Colonic mucosa (tissue), 4 donors: Measurements from ENCODE around the gene HAUS7. TPM values are rescaled to one million over a fixed set of nuclear protein-coding genes. Genes with fewer than 3 reads are reported as not detected.

Experiments used
- DNase-seq: peaks from one replicate; pipeline ENCODE4 v3.0.0-alpha.2; 2020
- H3K27ac ChIP-seq: fragments of 200-600 bp; one replicate; pipeline ENCODE4 v1.8.0; 2021
- H3K27me3 ChIP-seq: fragments of 200-600 bp; one replicate; pipeline ENCODE4 v1.8.0; 2021
- H3K36me3 ChIP-seq: fragments of 200-600 bp; one replicate; pipeline ENCODE4 v1.8.0; 2021
- H3K4me1 ChIP-seq: fragments of 200-600 bp; one replicate; pipeline ENCODE4 v1.8.0; 2021; ENCODE audit warnings: mild to moderate bottlenecking
- H3K4me3 ChIP-seq: fragments of 200-600 bp; one replicate; pipeline ENCODE4 v1.8.0; 2021
- H3K9ac ChIP-seq, 2 donors: one replicate each; pipeline ENCODE4 v1.7.0; 2013; ENCODE audit warnings: control low read depth in 2 of 2, low read depth in 2 of 2, low read length in 2 of 2
- H3K9me3 ChIP-seq: fragments of 200-600 bp; one replicate; pipeline ENCODE4 v1.8.0; 2021
- intact Hi-C: fragments of 100-400 bp; cut with DNase I; formaldehyde crosslinking; loops from one replicate; pipeline ENCODE4 v1.14.1; 2022
- total RNA-seq, 2 donors: library from RNA; stranded (reverse); fragmentation: NEBNext Ultra II Directional in 1 of 2; extraction: Animal tissue kit (Norgen Biotek cat#: 25700) in 1 of 2; gene quantifications; one replicate each; pipeline ENCODE4 v1.2.1, GENCODE V29; 2021
- TF ChIP-seq, protein P1 (sequence below): fragments of 200-600 bp; IDR thresholded peaks from one replicate; pipeline ENCODE4 v1.8.0; 2022; ENCODE audit warnings: antibody characterized with exemption, mild to moderate bottlenecking
- donor health status: healthy.
- donor health status: DM: no; HTN: no; CAD: no.
- donor health status: DM: no; HTN: no; CAD: no.

The HAUS7 gene
- total RNA-seq, 2 donors from 2014 or later: 18.9 to 47.8 TPM

DNA sequence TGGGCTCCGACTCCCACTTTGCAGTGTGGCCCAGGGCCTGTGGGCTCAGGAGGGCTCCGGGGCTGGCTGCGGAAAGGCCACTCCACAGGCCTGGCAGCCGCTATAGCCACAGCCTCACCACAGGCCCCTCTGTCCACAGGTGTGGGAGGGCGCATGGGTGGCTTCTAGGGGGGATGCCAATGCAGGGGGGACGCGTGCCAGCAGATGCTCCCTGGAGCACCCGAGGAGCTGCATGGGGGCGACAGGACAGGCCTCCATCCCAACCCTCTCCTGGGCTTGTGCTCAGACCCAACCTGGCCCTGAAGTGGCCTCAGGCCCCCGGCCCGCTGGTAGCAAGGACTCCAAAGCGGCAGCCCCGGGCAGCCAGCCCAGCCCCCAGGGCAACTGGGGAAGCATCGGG, 32.4 kb upstream of the HAUS7 start:
- Histone ChIP-seq H3K36me3 (no peaks in the 10 kb centered on the region), H3K9me3 (no peaks in the 10 kb centered on the region), H3K9ac (no peak overlapping the region), H3K4me3 (no peak overlapping the region), H3K4me1 (no peaks in the 10 kb centered on the region), H3K27ac (no peak overlapping the region), H3K27me3 (no peaks in the 10 kb centered on the region)
- DNase-seq: no peak
- TF ChIP-seq, protein P1, sequence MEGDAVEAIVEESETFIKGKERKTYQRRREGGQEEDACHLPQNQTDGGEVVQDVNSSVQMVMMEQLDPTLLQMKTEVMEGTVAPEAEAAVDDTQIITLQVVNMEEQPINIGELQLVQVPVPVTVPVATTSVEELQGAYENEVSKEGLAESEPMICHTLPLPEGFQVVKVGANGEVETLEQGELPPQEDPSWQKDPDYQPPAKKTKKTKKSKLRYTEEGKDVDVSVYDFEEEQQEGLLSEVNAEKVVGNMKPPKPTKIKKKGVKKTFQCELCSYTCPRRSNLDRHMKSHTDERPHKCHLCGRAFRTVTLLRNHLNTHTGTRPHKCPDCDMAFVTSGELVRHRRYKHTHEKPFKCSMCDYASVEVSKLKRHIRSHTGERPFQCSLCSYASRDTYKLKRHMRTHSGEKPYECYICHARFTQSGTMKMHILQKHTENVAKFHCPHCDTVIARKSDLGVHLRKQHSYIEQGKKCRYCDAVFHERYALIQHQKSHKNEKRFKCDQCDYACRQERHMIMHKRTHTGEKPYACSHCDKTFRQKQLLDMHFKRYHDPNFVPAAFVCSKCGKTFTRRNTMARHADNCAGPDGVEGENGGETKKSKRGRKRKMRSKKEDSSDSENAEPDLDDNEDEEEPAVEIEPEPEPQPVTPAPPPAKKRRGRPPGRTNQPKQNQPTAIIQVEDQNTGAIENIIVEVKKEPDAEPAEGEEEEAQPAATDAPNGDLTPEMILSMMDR: no peak
- intact Hi-C loops: no loop called here

DNA sequence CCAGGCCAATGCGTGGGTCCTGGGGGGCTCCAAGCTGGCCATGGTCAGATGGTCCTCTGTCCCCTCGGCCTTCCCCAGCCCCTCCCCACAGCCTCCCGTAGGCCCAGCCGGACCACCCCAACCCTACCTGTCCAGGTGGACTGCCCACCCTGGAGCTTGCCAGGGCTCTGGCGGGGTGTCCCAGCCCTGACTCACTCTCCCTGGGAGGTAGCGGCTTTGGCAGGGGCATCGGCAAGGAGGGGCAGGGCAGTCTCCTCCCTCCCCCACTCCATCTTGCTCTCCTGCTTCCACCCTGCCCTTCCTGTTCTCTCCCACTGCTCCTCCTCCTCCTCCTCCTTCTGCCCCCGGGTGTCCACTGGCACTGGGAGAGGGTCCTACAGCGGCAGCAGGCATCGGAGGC, 31.8 kb upstream of the HAUS7 start:
- intact Hi-C loops: no loop called here
- DNase-seq: no peak
- Histone ChIP-seq H3K27me3 (no peaks in the 10 kb centered on the region), H3K9me3 (no peaks in the 10 kb centered on the region), H3K27ac (no peak overlapping the region), H3K4me1 (no peaks in the 10 kb centered on the region), H3K36me3 (no peaks in the 10 kb centered on the region), H3K9ac (no peak overlapping the region), H3K4me3 (no peak overlapping the region)
- TF ChIP-seq, protein P1: no peak

DNA sequence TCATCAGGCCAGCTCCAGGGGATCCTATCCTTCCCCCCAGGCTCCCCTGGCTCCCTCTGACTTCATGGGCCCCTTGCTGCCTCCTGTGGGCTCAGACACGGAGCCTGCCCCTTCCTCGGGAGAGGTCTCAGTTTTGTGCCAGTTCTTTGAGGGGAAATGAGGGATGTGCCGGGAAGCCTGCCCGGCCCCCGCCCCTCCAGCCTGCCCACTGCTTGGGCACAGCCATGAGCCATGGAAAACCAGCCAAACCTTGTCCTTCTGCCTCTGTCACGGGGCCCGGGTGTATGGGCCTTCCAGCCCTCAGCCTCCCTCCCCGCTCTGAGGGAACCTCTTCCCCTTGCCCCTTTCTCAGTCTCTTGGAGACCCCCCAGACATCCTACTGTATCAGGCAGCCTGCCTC, 31.2 kb upstream of the HAUS7 start:
- intact Hi-C loops: no loop called here
- H3K4me1 ChIP-seq: no peaks in the 10 kb centered on the region
- no peaks in the 10 kb centered on the region for H3K36me3 ChIP-seq
- no peak overlapping the region for H3K9ac ChIP-seq
- no peak overlapping the region for H3K4me3 ChIP-seq
- no peaks in the 10 kb centered on the region for H3K9me3 ChIP-seq
- no peak overlapping the region for H3K27ac ChIP-seq
- no peak for DNase-seq
- TF ChIP-seq, protein P1: no peak
- H3K27me3 ChIP-seq: no peaks in the 10 kb centered on the region

DNA sequence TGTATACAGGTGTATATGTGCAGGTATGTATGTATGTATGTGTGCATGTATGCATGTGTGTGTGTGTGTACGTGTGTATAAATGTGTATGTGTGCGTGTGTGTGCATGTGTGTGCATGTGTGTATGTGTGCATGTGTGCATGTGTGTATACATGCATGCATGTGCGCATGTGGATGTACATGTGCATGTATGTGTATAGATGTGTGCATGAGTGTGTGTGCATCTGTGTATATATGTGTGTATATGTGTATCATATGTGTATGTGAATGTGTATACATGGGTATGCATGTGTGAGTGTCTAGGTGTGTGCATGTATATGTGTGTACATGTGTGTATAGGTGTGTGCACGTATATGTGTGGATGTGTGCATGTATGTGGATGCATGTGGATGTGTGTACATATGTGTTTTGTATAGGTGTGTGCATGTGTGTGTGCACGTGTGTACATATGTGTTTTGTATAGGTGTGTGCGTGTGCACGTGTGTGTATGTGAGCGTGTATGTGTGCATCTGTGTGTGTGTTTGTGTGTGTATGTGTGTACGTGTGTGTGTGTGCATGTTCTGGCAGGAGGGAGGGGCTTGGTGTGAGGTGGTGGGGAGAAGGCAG, 30.4 kb upstream of the HAUS7 start:
- H3K27me3 ChIP-seq: no peaks in the 10 kb centered on the region
- no peaks in the 10 kb centered on the region for H3K4me1 ChIP-seq
- H3K36me3 ChIP-seq: no peaks in the 10 kb centered on the region
- H3K9me3 ChIP-seq: no peaks in the 10 kb centered on the region
- DNase-seq: no peak
- no peak overlapping the region for H3K4me3 ChIP-seq
- no peak overlapping the region for H3K27ac ChIP-seq
- TF ChIP-seq, protein P1: no peak
- intact Hi-C loops: no loop called here
- no peak overlapping the region for H3K9ac ChIP-seq

DNA sequence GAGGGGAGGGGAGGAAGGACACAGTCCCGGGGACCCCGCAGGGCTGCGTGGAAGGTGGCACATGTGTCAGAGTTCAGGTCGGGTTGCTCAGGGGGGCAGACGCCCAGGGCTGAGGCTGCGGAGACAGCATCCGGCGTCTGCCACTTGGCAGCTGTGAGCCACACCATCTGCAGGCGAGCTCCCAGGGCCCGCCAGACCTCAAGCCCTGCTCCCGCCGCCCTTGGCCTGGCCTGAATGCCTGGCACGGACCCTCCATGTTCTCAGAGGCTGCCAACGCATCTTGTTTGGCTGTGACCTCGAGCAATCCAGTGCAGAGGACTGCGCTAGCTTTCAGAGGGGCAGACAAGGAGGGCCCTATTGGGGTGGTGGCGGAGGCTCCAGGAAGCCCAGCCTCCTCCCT, 29.5 kb upstream of the HAUS7 start:
- H3K4me1 ChIP-seq: no peaks in the 10 kb centered on the region
- no peak overlapping the region for H3K4me3 ChIP-seq
- H3K36me3 ChIP-seq: no peaks in the 10 kb centered on the region
- no peaks in the 10 kb centered on the region for H3K9me3 ChIP-seq
- H3K27me3 ChIP-seq: no peaks in the 10 kb centered on the region
- DNase-seq: no peak
- intact Hi-C loops: no loop called here
- no peak overlapping the region for H3K9ac ChIP-seq
- H3K27ac ChIP-seq: no peak overlapping the region
- TF ChIP-seq, protein P1: no peak
